Measurements from ENCODE around the gene EFNA2. TPM values are rescaled to one million over a fixed set of nuclear protein-coding genes. Genes with fewer than 3 reads are reported as not detected.

Gene EFNA2
- total RNA-seq, 2 experiments from 2014 or later, result not detected

- Mint-ChIP-seq H3K4me1 (peaks cover 59% of the 10 kb centered on the region), H3K27me3 (no peaks in the 10 kb centered on the region), H3K36me3 (peaks cover 17% of the 10 kb centered on the region)
Observed at GRCh38 chr19:1262623-1263123, 23.0 kb upstream of the EFNA2 start.

GRCh38 chr19:1263188-1263587 is 22.5 kb upstream of the EFNA2 start:
- no peaks in the 10 kb centered on the region for H3K9me3 Mint-ChIP-seq
- H3K27me3 Mint-ChIP-seq, result no peaks in the 10 kb centered on the region
- peaks cover 16% of the 10 kb centered on the region for H3K36me3 Mint-ChIP-seq
- peaks cover 58% of the 10 kb centered on the region for H3K4me1 Mint-ChIP-seq
- peak overlapping the region; percentile 80 for H3K4me3 Mint-ChIP-seq
- peak overlapping the region; percentile 72 for H3K27ac Mint-ChIP-seq
- no peak for DNase-seq

More at GRCh38 chr19:1262623-1263123, 23.0 kb upstream of the EFNA2 start:
- Mint-ChIP-seq H3K27ac (peak overlapping the region; percentile 72), H3K9me3 (no peaks in the 10 kb centered on the region), H3K4me3 (peak overlapping the region; percentile 80)
- no peak for DNase-seq

- Mint-ChIP-seq H3K4me1 (peaks cover 48% of the 10 kb centered on the region), H3K9me3 (no peaks in the 10 kb centered on the region), H3K27me3 (peaks cover 1% of the 10 kb centered on the region), H3K36me3 (peaks cover 19% of the 10 kb centered on the region), H3K4me3 (no peak overlapping the region), H3K27ac (no peak overlapping the region)
- no peak for DNase-seq
Observed at GRCh38 chr19:1264801-1265614, 20.7 kb upstream of the EFNA2 start.

- Mint-ChIP-seq H3K27ac (peak overlapping the region; percentile 59), H3K36me3 (peaks cover 25% of the 10 kb centered on the region), H3K9me3 (no peaks in the 10 kb centered on the region), H3K4me3 (peak overlapping the region; percentile 42), H3K4me1 (peaks cover 52% of the 10 kb centered on the region), H3K27me3 (peaks cover 4% of the 10 kb centered on the region)
- peak; percentile 71 for DNase-seq
Observed at GRCh38 chr19:1265615-1266128, 20.0 kb upstream of the EFNA2 start.

- DNase-seq, result peak; percentile 91
- H3K4me3 Mint-ChIP-seq, result peak overlapping the region; percentile 42
- H3K4me1 Mint-ChIP-seq, result peaks cover 59% of the 10 kb centered on the region
- peak overlapping the region; percentile 59 for H3K27ac Mint-ChIP-seq
- H3K27me3 Mint-ChIP-seq, result peaks cover 4% of the 10 kb centered on the region
- H3K36me3 Mint-ChIP-seq, result peaks cover 31% of the 10 kb centered on the region
- no peaks in the 10 kb centered on the region for H3K9me3 Mint-ChIP-seq
Observed at GRCh38 chr19:1266129-1266915, 19.4 kb upstream of the EFNA2 start.

GRCh38 chr19:1266916-1267476 is 18.7 kb upstream of the EFNA2 start:
- Mint-ChIP-seq H3K4me1 (peaks cover 59% of the 10 kb centered on the region), H3K4me3 (peak overlapping the region; percentile 61), H3K9me3 (no peaks in the 10 kb centered on the region), H3K36me3 (peaks cover 31% of the 10 kb centered on the region), H3K27ac (peak overlapping the region; percentile 45), H3K27me3 (peaks cover 4% of the 10 kb centered on the region)
- DNase-seq, result peak; percentile 75

GRCh38 chr19:1267477-1268225 is 18.0 kb upstream of the EFNA2 start:
- peaks cover 61% of the 10 kb centered on the region for H3K4me1 Mint-ChIP-seq
- no peaks in the 10 kb centered on the region for H3K9me3 Mint-ChIP-seq
- peaks cover 4% of the 10 kb centered on the region for H3K27me3 Mint-ChIP-seq
- DNase-seq, result peak; percentile 49
- peaks cover 35% of the 10 kb centered on the region for H3K36me3 Mint-ChIP-seq
- peak overlapping the region; percentile 61 for H3K4me3 Mint-ChIP-seq
- H3K27ac Mint-ChIP-seq, result peak overlapping the region; percentile 45

GRCh38 chr19:1268226-1269064 is 17.2 kb upstream of the EFNA2 start:
- peaks cover 60% of the 10 kb centered on the region for H3K4me1 Mint-ChIP-seq
- no peaks in the 10 kb centered on the region for H3K9me3 Mint-ChIP-seq
- no peak for DNase-seq
- peaks cover 4% of the 10 kb centered on the region for H3K27me3 Mint-ChIP-seq
- peaks cover 37% of the 10 kb centered on the region for H3K36me3 Mint-ChIP-seq
- H3K27ac Mint-ChIP-seq, result peak overlapping the region; percentile 60
- peak overlapping the region; percentile 77 for H3K4me3 Mint-ChIP-seq

- H3K4me1 Mint-ChIP-seq, result peaks cover 64% of the 10 kb centered on the region
- no peaks in the 10 kb centered on the region for H3K9me3 Mint-ChIP-seq
- peaks cover 40% of the 10 kb centered on the region for H3K36me3 Mint-ChIP-seq
- peaks cover 4% of the 10 kb centered on the region for H3K27me3 Mint-ChIP-seq
- peak within 1 kb of the TSS; percentile 96 for H3K4me3 Mint-ChIP-seq
- peak; percentile 99 for DNase-seq
- peak within 1 kb of the TSS; percentile 96 for H3K27ac Mint-ChIP-seq
Observed at GRCh38 chr19:1269065-1269477, 16.6 kb upstream of the EFNA2 start, which contains the start of gene CIRBP. TSS of gene CIRBP (plus strand) at chr19:1269332. CDS start at chr19:1270934, 1,602 bp downstream.

- Mint-ChIP-seq H3K4me1 (peaks cover 61% of the 10 kb centered on the region), H3K4me3 (peak overlapping the region; percentile 96), H3K27ac (peak overlapping the region; percentile 96), H3K9me3 (no peaks in the 10 kb centered on the region), H3K27me3 (peaks cover 4% of the 10 kb centered on the region), H3K36me3 (peaks cover 43% of the 10 kb centered on the region)
- peak; percentile 91 for DNase-seq
Observed at GRCh38 chr19:1269478-1270212, 16.0 kb upstream of the EFNA2 start.

GRCh38 chr19:1270213-1270853 is 15.3 kb upstream of the EFNA2 start:
- peaks cover 44% of the 10 kb centered on the region for H3K36me3 Mint-ChIP-seq
- no peak for DNase-seq
- peak overlapping the region; percentile 96 for H3K4me3 Mint-ChIP-seq
- peak overlapping the region; percentile 96 for H3K27ac Mint-ChIP-seq
- H3K4me1 Mint-ChIP-seq, result peaks cover 56% of the 10 kb centered on the region
- H3K9me3 Mint-ChIP-seq, result no peaks in the 10 kb centered on the region
- H3K27me3 Mint-ChIP-seq, result peaks cover 4% of the 10 kb centered on the region

GRCh38 chr19:1270854-1271527 is 14.7 kb upstream of the EFNA2 start:
- Mint-ChIP-seq H3K4me3 (peak overlapping the region; percentile 96), H3K27ac (peak overlapping the region; percentile 96), H3K4me1 (peaks cover 52% of the 10 kb centered on the region), H3K27me3 (peaks cover 4% of the 10 kb centered on the region), H3K9me3 (no peaks in the 10 kb centered on the region), H3K36me3 (peaks cover 44% of the 10 kb centered on the region)
- DNase-seq, result no peak
